Heart left ventricle (tissue), 16 donors: Measurements from ENCODE around the gene UST. TPM values are rescaled to one million over a fixed set of nuclear protein-coding genes. Genes with fewer than 3 reads are reported as not detected.

Source experiments
- ATAC-seq, 4 donors: fragments of 200-7000 bp; cut with Tn5 transposase; one replicate each; pipeline ENCODE4 v1.9.1; 2020 to 2022; ENCODE audit warnings: moderate library complexity in 4 of 4, mild to moderate bottlenecking in 3 of 4, moderate number of reproducible peaks in 1 of 4
- DNase-seq, 5 donors: peaks; one replicate each; pipeline ENCODE4 v3.0.0-alpha.2; 2020
- H3K27ac ChIP-seq, 12 donors: fragments of 200-600 bp; sonication (generic) in 4 of 12; one replicate each; pipeline versions ENCODE4 v1.5.0 to v1.8.0; 2016 to 2022; ENCODE audit warnings: mild to moderate bottlenecking in 2 of 12
- H3K27me3 ChIP-seq, 9 donors: fragments of 200-600 bp; sonication (generic) in 2 of 9; one replicate each; pipeline versions ENCODE4 v1.5.1 to v1.8.0; 2016 to 2022; ENCODE audit warnings: mild to moderate bottlenecking in 3 of 9
- H3K36me3 ChIP-seq, 9 donors: fragments of 200-600 bp; sonication (generic) in 2 of 9; one replicate each; pipeline versions ENCODE4 v1.5.0 to v1.8.0; 2018 to 2022; ENCODE audit warnings: mild to moderate bottlenecking in 2 of 9
- H3K4me1 ChIP-seq, 12 donors: fragments of 200-600 bp; sonication (generic) in 4 of 12; one replicate each; pipeline versions ENCODE4 v1.5.0 to v1.8.0; 2016 to 2022; ENCODE audit warnings: mild to moderate bottlenecking in 3 of 12
- H3K4me3 ChIP-seq, 12 donors: fragments of 200-600 bp; sonication (generic) in 4 of 12; one replicate each; pipeline versions ENCODE4 v1.5.0 to v1.8.0; 2017 to 2022; ENCODE audit warnings: mild to moderate bottlenecking in 9 of 12, moderate library complexity in 4 of 12
- H3K9me3 ChIP-seq, 12 donors: fragments of 200-600 bp; sonication (generic) in 4 of 12; one replicate each; pipeline versions ENCODE4 v1.5.0 to v1.8.0; 2016 to 2022; ENCODE audit warnings: mild to moderate bottlenecking in 1 of 12
- POLR2A ChIP-seq, 2 donors: fragments of 450-650 bp; IDR thresholded peaks; one replicate each; pipeline ENCODE4 v1.6.1; 2017; ENCODE audit warnings: antibody characterized with exemption in 2 of 2, mild to moderate bottlenecking in 2 of 2, moderate library complexity in 2 of 2
- whole genome bisulfite sequencing, 4 donors: extraction: QIAGEN DNeasy Blood & Tissue Kit in 2 of 4; methylation state at CpG; one replicate each; pipeline versions ENCODE4 v1.1.5 to v1.1.7; 2013 to 2018; 5-methylcytosine and 5-hydroxymethylcytosine counted together
- intact Hi-C, 10 donors: fragments of 100-400 bp; cut with DNase I; formaldehyde crosslinking; loops; one replicate each; pipeline versions ENCODE4 v1.11.1 to v1.14.2; 2022
- polyA plus RNA-seq, 2 donors: library from polyadenylated mRNA; stranded (reverse); fragments of 200-250 nt; gene quantifications; one replicate each; pipeline ENCODE4 v1.2.3, GENCODE V29; 2013
- total RNA-seq, 9 donors: library from RNA; depleted of rRNA in 2 of 9; stranded (reverse); fragments of >200 nt in 2 of 9; fragmentation: NEBNext Ultra II Directional in 3 of 9; extraction: Animal tissue kit (Norgen Biotek cat#: 25700) in 3 of 9; gene quantifications; one replicate each; pipeline versions ENCODE4 v1.1.0 to v1.2.4, GENCODE V29; 2016 to 2023
- TF ChIP-seq, protein P1 (sequence below), 12 donors: fragments of 200-600 bp; sonication (generic) in 4 of 12; IDR thresholded peaks; one replicate each; pipeline versions ENCODE4 v1.5.0 to v1.8.0; 2018 to 2022; ENCODE audit warnings: antibody characterized with exemption in 12 of 12, mild to moderate bottlenecking in 5 of 12
- donor health status: ischemic (EF 13 %, LVEDD 7.1; RV severe dilation, severe dysfunction).
- donor health status: healthy with polysubstance abuse.
- donor health status: DM: no; HTN: yes; CAD: no.
- donor health status: DM: no; HTN: no; CAD: no.
- donor health status: ischemic (EF 25% LVEDD 6.9; RV normal size, moderate dysfunction).
- donor health status: ischemic (EF 25% LVEDD 5.7; RV mildly dilated, moderate dysfunction).
- donor health status: healthy.
- donor health status: DM: yes; HTN: yes; CAD: no.
- donor health status: ischemic (EF 35%, LVEDD 5.7; RV mildly dilated, moderate dysfunction).
- donor health status: nonischemic (EF 11% LVEDD 7.7; RV severe dilation, severe dysfunction).
- donor health status: DM: yes; HTN: yes; CAD: no.
- donor health status: PGD.
- donor health status: ischemic (EF 29% LVEDD 5.4; RV normal size, mild dysfunction).
- donor health status: nonischemic (EF 23%, LVEDD 6.1; RV moderate dilation, normal function).

The UST gene
- total and polyA plus RNA-seq, 11 donors = 1.1 to 5.8 (median 2.7) TPM

- TF ChIP-seq, protein P1, sequence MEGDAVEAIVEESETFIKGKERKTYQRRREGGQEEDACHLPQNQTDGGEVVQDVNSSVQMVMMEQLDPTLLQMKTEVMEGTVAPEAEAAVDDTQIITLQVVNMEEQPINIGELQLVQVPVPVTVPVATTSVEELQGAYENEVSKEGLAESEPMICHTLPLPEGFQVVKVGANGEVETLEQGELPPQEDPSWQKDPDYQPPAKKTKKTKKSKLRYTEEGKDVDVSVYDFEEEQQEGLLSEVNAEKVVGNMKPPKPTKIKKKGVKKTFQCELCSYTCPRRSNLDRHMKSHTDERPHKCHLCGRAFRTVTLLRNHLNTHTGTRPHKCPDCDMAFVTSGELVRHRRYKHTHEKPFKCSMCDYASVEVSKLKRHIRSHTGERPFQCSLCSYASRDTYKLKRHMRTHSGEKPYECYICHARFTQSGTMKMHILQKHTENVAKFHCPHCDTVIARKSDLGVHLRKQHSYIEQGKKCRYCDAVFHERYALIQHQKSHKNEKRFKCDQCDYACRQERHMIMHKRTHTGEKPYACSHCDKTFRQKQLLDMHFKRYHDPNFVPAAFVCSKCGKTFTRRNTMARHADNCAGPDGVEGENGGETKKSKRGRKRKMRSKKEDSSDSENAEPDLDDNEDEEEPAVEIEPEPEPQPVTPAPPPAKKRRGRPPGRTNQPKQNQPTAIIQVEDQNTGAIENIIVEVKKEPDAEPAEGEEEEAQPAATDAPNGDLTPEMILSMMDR (IDR thresholded peaks at IDR 0.05) = no peak
- TF ChIP-seq POLR2A (IDR thresholded peaks at IDR 0.05) = no peak
- WGBS, 4 donors = 79 to 89% (median 87%) methylated on average over 7 of the region's 7 CpGs
- Histone ChIP-seq H3K27ac (no peak overlapping the region), H3K4me1 (peaks cover 0 to 53% (median 26%) of the 10 kb centered on the region in 12 donors), H3K9me3 (no peaks in the 10 kb centered on the region), H3K4me3 (no peak overlapping the region), H3K27me3 (no peaks in the 10 kb centered on the region), H3K36me3 (no peaks in the 10 kb centered on the region)
- DNase-seq = no peak
- intact Hi-C loops = no loop called here
- no peak for ATAC-seq
These were observed 312.7 kb downstream of the UST start for GRCh38 chr6:149059557-149059956.

GRCh38 chr6:149060300-149060984 is 313.6 kb downstream of the UST start:
- TF ChIP-seq, protein P1 (IDR thresholded peaks at IDR 0.05) = no peak
- TF ChIP-seq POLR2A (IDR thresholded peaks at IDR 0.05) = no peak
- DNase-seq = peak in 3 of 5 donors; percentile 38 to 70 (median 45)
- H3K27ac ChIP-seq = peak overlapping the region in 1 of 12 donors; percentile 22
- no peaks in the 10 kb centered on the region for H3K9me3 ChIP-seq
- H3K4me1 ChIP-seq = peaks cover 0 to 58% (median 29%) of the 10 kb centered on the region in 12 donors
- H3K36me3 ChIP-seq = no peaks in the 10 kb centered on the region
- ATAC-seq = peak; percentile 46 to 75 (median 64)
- H3K4me3 ChIP-seq = peak overlapping the region in 1 of 12 donors; percentile 27
- H3K27me3 ChIP-seq = no peaks in the 10 kb centered on the region
- intact Hi-C loops = no loop called here
- WGBS, 4 donors = 43 to 61% (median 54%) methylated on average over 19 of the region's 19 CpGs

- Histone ChIP-seq H3K4me3 (no peak overlapping the region), H3K4me1 (peaks cover 0 to 64% (median 34%) of the 10 kb centered on the region in 12 donors), H3K36me3 (no peaks in the 10 kb centered on the region), H3K27me3 (no peaks in the 10 kb centered on the region), H3K9me3 (no peaks in the 10 kb centered on the region), H3K27ac (peak overlapping the region in 1 of 12 donors; percentile 22)
- WGBS, 4 donors = 47 to 58% (median 55%) methylated on average over 12 of the region's 12 CpGs
- peak in 2 of 4 donors; percentile 28 to 38 for ATAC-seq
- DNase-seq = peak in 2 of 5 donors; percentile 31 to 37
- intact Hi-C loops = no loop called here
- TF ChIP-seq, protein P1 (IDR thresholded peaks at IDR 0.05) = no peak
- no peak for TF ChIP-seq POLR2A (IDR thresholded peaks at IDR 0.05)
These were observed 314.3 kb downstream of the UST start for GRCh38 chr6:149060985-149061760.

GRCh38 chr6:149061930-149062329 is 315.1 kb downstream of the UST start:
- 52 to 79% (median 56%) methylated on average over 2 of the region's 2 CpGs for WGBS, 4 donors
- no peak for TF ChIP-seq POLR2A (IDR thresholded peaks at IDR 0.05)
- TF ChIP-seq, protein P1 (IDR thresholded peaks at IDR 0.05) = no peak
- Histone ChIP-seq H3K4me3 (no peak overlapping the region), H3K9me3 (no peaks in the 10 kb centered on the region), H3K27me3 (no peaks in the 10 kb centered on the region), H3K36me3 (no peaks in the 10 kb centered on the region), H3K27ac (no peak overlapping the region), H3K4me1 (peaks cover 0 to 67% (median 38%) of the 10 kb centered on the region in 12 donors)
- peak in 1 of 4 donors; percentile 33 for ATAC-seq
- no peak for DNase-seq
- intact Hi-C loops = no loop called here
